T-cell (primary cell): ENCODE data around the gene CLSTN2. TPM values are rescaled to one million over a fixed set of nuclear protein-coding genes. Genes with fewer than 3 reads are reported as not detected.

ENCODE experiments used
- ATAC-seq, 4 experiments: fragments of 200-7000 bp in 3 of 4; fragments of 150-1000 bp in 1 of 4; cut with Tn5 transposase; replicated peaks in 1 of 4; 1 replicate in 3 of 4; 2 replicates in 1 of 4; pipeline ENCODE4 v1.10.0; 2021; ENCODE audit warnings: moderate library complexity in 3 of 4, mild to moderate bottlenecking in 2 of 4, moderate number of reproducible peaks in 1 of 4
- CTCF ChIA-PET, 2 donors: fragments of 300-600 bp; sonication (Branson Sonifier 250); formaldehyde crosslinking; loops; one replicate each; lab custom pipeline; 2022; ENCODE audit warnings: antibody characterized with exemption in 2 of 2; lab: Charles Lee
- POLR2A ChIA-PET, 2 donors: fragments of 300-600 bp; sonication (Branson Sonifier 250); formaldehyde crosslinking; loops; one replicate each; lab custom pipeline; 2022; ENCODE audit warnings: antibody characterized with exemption in 2 of 2; lab: Charles Lee
- DNase-seq, 35 experiments: peaks; one replicate each; pipeline versions ENCODE4 v3.0.0 to v3.0.0-alpha.2; 2013 to 2023
- H3K27ac ChIP-seq: one replicate; pipeline ENCODE4 v1.5.1; 2013; ENCODE audit warnings: low read length
- H3K27me3 ChIP-seq, 2 experiments: replicated peaks in 1 of 2; 1 replicate in 1 of 2; 2 replicates in 1 of 2; pipeline versions ENCODE4 v1.6.1 to v1.7.0; 2013; ENCODE audit warnings: low read length in 1 of 2, mixed read lengths in 1 of 2; ENCODE audit not compliant: control insufficient read depth in 2 of 2, insufficient read depth in 2 of 2; ENCODE audit errors: extremely low read depth in 1 of 2
- H3K36me3 ChIP-seq, 2 donors: 1 replicate in 1 of 2; 2 replicates in 1 of 2; pipeline versions ENCODE4 v1.6.1 to v1.7.0; 2013; ENCODE audit warnings: low read length in 1 of 2; ENCODE audit not compliant: control insufficient read depth in 2 of 2, insufficient read depth in 1 of 2; ENCODE audit errors: extremely low read depth in 1 of 2
- H3K4me1 ChIP-seq, 2 experiments: 1 replicate in 1 of 2; 2 replicates in 1 of 2; pipeline versions ENCODE4 v1.6.1 to v1.7.0; 2013; ENCODE audit warnings: low read length in 2 of 2, mixed read lengths in 1 of 2; ENCODE audit not compliant: insufficient read depth in 2 of 2, control insufficient read depth in 1 of 2; ENCODE audit errors: extremely low read depth in 1 of 2
- H3K4me3 ChIP-seq, 2 donors: 1 replicate in 1 of 2; 2 replicates in 1 of 2; pipeline versions ENCODE4 v1.5.1 to v1.7.0; 2013; ENCODE audit warnings: mild to moderate bottlenecking in 2 of 2, low read length in 1 of 2, moderate library complexity in 1 of 2; ENCODE audit not compliant: control insufficient read depth in 1 of 2; ENCODE audit errors: extremely low read depth in 1 of 2
- H3K9me3 ChIP-seq: 2 replicates; pipeline ENCODE4 v1.7.0; 2013
- H3K27ac Mint-ChIP-seq, 2 donors: one replicate each; pipeline ENCODE4 v1.8.0; 2020 to 2021; ENCODE audit warnings: mild to moderate bottlenecking in 2 of 2, mixed read lengths in 2 of 2
- H3K27me3 Mint-ChIP-seq, 2 donors: one replicate each; pipeline ENCODE4 v1.8.0; 2021 to 2022; ENCODE audit warnings: mixed read lengths in 2 of 2
- H3K36me3 Mint-ChIP-seq: one replicate; pipeline ENCODE4 v1.8.0; 2021; ENCODE audit warnings: mixed read lengths
- H3K4me1 Mint-ChIP-seq, 3 donors: one replicate each; pipeline ENCODE4 v1.8.0; 2020 to 2022; ENCODE audit warnings: mixed read lengths in 3 of 3, mild to moderate bottlenecking in 1 of 3
- H3K4me3 Mint-ChIP-seq, 3 donors: one replicate each; pipeline ENCODE4 v1.8.0; 2020 to 2022; ENCODE audit warnings: mild to moderate bottlenecking in 3 of 3, mixed read lengths in 3 of 3, moderate library complexity in 3 of 3
- H3K9me3 Mint-ChIP-seq, 3 donors: one replicate each; pipeline ENCODE4 v1.8.0; 2020 to 2022; ENCODE audit warnings: mixed read lengths in 3 of 3
- WGBS: methylation state at CpG from one replicate; pipeline ENCODE4 v1.1.5; 2013; ENCODE audit warnings: missing lambda C conversion rate; ENCODE audit not compliant: insufficient coverage; 5-methylcytosine and 5-hydroxymethylcytosine counted together
- total RNA-seq, 35 experiments: library from RNA in 6 of 35; stranded (reverse) in 6 of 35; fragments of 120-200 nt in 1 of 35; gene quantifications; one replicate each; pipeline versions ENCODE4 v1.2.1 to v1.2.4 and lab custom pipeline; 2013 to 2026

The CLSTN2 gene
- total RNA-seq, 5 donors from 2014 or later (not counting 1 experiment from before 2014, with no cell fraction given) = under 0.01 to 0.12 (median 0.03) TPM; not detected in 2

GRCh38 chr3:140166861-140167599 lies 232.0 kb downstream of the CLSTN2 start:
- Histone ChIP-seq H3K36me3 (no peaks in the 10 kb centered on the region), H3K4me3 (no peak overlapping the region), H3K27me3 (no peaks in the 10 kb centered on the region), H3K4me1 (no peaks in the 10 kb centered on the region), H3K27ac (no peak overlapping the region), H3K9me3 (no peaks in the 10 kb centered on the region)
- Mint-ChIP-seq H3K4me1 (no peaks in the 10 kb centered on the region), H3K4me3 (no peak overlapping the region), H3K36me3 (no peaks in the 10 kb centered on the region), H3K27me3 (peaks cover 2 to 10% of the 10 kb centered on the region in 2 donors), H3K27ac (no peak overlapping the region), H3K9me3 (peaks cover 0 to 11% (median 0%) of the 10 kb centered on the region in 3 donors)
- ChIA-PET POLR2A (no interaction called here), CTCF (no interaction called here)
- ATAC-seq (no peak), DNase-seq (no peak)
- WGBS = 86% methylated on average over 1 of the region's 5 CpGs

DNA sequence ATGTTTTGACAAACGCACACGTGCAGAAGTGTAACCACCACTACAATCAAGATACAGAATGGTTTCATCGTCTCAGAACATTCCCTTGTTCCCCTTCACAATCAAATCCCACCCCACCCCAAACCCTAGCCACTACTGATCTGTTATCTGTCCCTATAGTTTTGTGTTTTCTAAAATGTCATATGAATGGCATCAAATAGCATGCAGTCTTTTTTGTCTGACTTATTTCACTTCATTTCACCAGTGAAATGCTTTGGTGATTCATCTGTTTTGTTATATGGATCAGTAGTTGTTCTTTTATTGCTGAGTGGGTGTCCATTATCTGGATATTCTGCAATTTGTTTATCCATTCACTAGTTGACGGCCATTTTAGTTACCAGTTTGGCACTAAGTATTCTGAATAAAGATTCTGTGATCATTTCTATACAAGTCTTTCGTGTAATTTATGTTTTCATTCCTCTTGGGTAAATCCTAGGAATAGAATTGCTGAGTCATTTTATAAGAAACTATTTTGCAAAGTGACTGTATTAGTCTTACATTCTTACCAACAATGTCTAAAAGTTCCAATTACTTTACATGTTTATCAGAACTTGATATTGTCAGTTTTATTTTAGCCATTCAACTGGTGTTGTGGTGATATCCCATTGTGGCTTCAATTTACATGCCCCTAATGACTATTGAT lies 232.8 kb downstream of the CLSTN2 start:
- WGBS = 100% methylated on average over 1 of the region's 5 CpGs
- Histone ChIP-seq H3K36me3 (no peaks in the 10 kb centered on the region), H3K4me3 (no peak overlapping the region), H3K9me3 (no peaks in the 10 kb centered on the region), H3K4me1 (no peaks in the 10 kb centered on the region), H3K27me3 (no peaks in the 10 kb centered on the region), H3K27ac (no peak overlapping the region)
- no peaks in the 10 kb centered on the region for H3K4me1 Mint-ChIP-seq
- DNase-seq = no peak
- no peak overlapping the region for H3K4me3 Mint-ChIP-seq
- peaks cover 0 to 15% (median 0%) of the 10 kb centered on the region in 3 donors for H3K9me3 Mint-ChIP-seq
- H3K27ac Mint-ChIP-seq = no peak overlapping the region
- POLR2A ChIA-PET = no interaction called here
- ATAC-seq = no peak
- CTCF ChIA-PET = no interaction called here
- peaks cover 2 to 4% of the 10 kb centered on the region in 2 donors for H3K27me3 Mint-ChIP-seq
- no peaks in the 10 kb centered on the region for H3K36me3 Mint-ChIP-seq

GRCh38 chr3:140170612-140171011 lies 235.6 kb downstream of the CLSTN2 start:
- no peaks in the 10 kb centered on the region for H3K9me3 ChIP-seq
- H3K4me3 Mint-ChIP-seq = no peak overlapping the region
- ATAC-seq (no peak), DNase-seq (no peak)
- no peaks in the 10 kb centered on the region for H3K4me1 Mint-ChIP-seq
- H3K27me3 Mint-ChIP-seq = peaks cover 0 to 2% of the 10 kb centered on the region in 2 donors
- H3K36me3 Mint-ChIP-seq = no peaks in the 10 kb centered on the region
- no peak overlapping the region for H3K27ac Mint-ChIP-seq
- peaks cover 0 to 11% (median 0%) of the 10 kb centered on the region in 3 donors for H3K9me3 Mint-ChIP-seq
- H3K4me1 ChIP-seq = no peaks in the 10 kb centered on the region
- CTCF ChIA-PET = no interaction called here
- H3K27me3 ChIP-seq = no peaks in the 10 kb centered on the region
- H3K27ac ChIP-seq = no peak overlapping the region
- no peak overlapping the region for H3K4me3 ChIP-seq
- POLR2A ChIA-PET = interaction anchor here in 1 of 2 donors (0.5 kb wide), 1 partner anchor 9 kb away, joined by 5 read pairs; no protein-coding TSS in a partner anchor
- 14% methylated on average over 1 of the region's 1 CpG for WGBS
- H3K36me3 ChIP-seq = no peaks in the 10 kb centered on the region

DNA sequence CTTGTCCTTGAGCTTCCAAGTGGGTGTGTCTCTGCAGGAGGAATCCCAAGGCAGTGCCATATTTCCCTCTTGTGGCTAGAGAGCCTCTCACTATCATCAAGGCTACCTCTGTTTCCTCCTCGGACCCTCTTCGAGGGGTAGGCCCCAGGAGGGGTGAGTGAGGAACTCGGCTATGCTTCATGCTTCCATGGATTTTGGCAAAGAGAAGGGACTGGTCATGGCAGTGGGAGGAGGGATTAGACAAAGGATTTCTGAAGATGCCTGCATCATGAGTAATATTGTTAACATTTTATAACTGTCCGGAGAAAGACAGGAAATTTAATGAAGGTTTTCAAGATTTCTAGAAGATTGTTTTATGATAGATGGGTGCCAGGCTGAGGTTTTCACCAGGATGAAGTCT lies 241.5 kb downstream of the CLSTN2 start:
- H3K4me1 Mint-ChIP-seq = no peaks in the 10 kb centered on the region
- H3K27me3 Mint-ChIP-seq = no peaks in the 10 kb centered on the region
- no peak overlapping the region for H3K27ac Mint-ChIP-seq
- H3K36me3 Mint-ChIP-seq = no peaks in the 10 kb centered on the region
- ChIA-PET CTCF (no interaction called here), POLR2A (no interaction called here)
- Histone ChIP-seq H3K4me3 (no peak overlapping the region), H3K27me3 (no peaks in the 10 kb centered on the region), H3K27ac (no peak overlapping the region), H3K9me3 (no peaks in the 10 kb centered on the region), H3K4me1 (no peaks in the 10 kb centered on the region), H3K36me3 (no peaks in the 10 kb centered on the region)
- H3K4me3 Mint-ChIP-seq = no peak overlapping the region
- WGBS = 100% methylated on average over 1 of the region's 4 CpGs
- ATAC-seq = no peak
- H3K9me3 Mint-ChIP-seq = peaks cover 0 to 8% (median 0%) of the 10 kb centered on the region in 3 donors
- DNase-seq = no peak

GRCh38 chr3:140177943-140178342 lies 243.0 kb downstream of the CLSTN2 start:
- ATAC-seq (no peak), DNase-seq (no peak)
- Mint-ChIP-seq H3K27me3 (peaks cover 0 to 3% of the 10 kb centered on the region in 2 donors), H3K9me3 (peaks cover 0 to 7% (median 0%) of the 10 kb centered on the region in 3 donors), H3K4me1 (no peaks in the 10 kb centered on the region), H3K4me3 (no peak overlapping the region), H3K27ac (no peak overlapping the region), H3K36me3 (no peaks in the 10 kb centered on the region)
- POLR2A ChIA-PET = no interaction called here
- no CpG with 5 or more reads among the region's 3 CpGs for WGBS
- H3K4me3 ChIP-seq = no peak overlapping the region
- no peaks in the 10 kb centered on the region for H3K36me3 ChIP-seq
- no peak overlapping the region for H3K27ac ChIP-seq
- H3K4me1 ChIP-seq = no peaks in the 10 kb centered on the region
- CTCF ChIA-PET = no interaction called here
- no peaks in the 10 kb centered on the region for H3K9me3 ChIP-seq
- H3K27me3 ChIP-seq = no peaks in the 10 kb centered on the region

GRCh38 chr3:140178482-140178881 lies 243.5 kb downstream of the CLSTN2 start:
- Histone ChIP-seq H3K36me3 (no peaks in the 10 kb centered on the region), H3K27me3 (no peaks in the 10 kb centered on the region), H3K9me3 (no peaks in the 10 kb centered on the region), H3K4me1 (no peaks in the 10 kb centered on the region), H3K27ac (no peak overlapping the region), H3K4me3 (no peak overlapping the region)
- DNase-seq (no peak), ATAC-seq (no peak)
- CTCF ChIA-PET = no interaction called here
- Mint-ChIP-seq H3K4me3 (no peak overlapping the region), H3K9me3 (peaks cover 0 to 7% (median 0%) of the 10 kb centered on the region in 3 donors), H3K27ac (no peak overlapping the region), H3K27me3 (peaks cover 0 to 3% of the 10 kb centered on the region in 2 donors), H3K4me1 (no peaks in the 10 kb centered on the region), H3K36me3 (no peaks in the 10 kb centered on the region)
- WGBS = 61% methylated on average over 3 of the region's 5 CpGs
- POLR2A ChIA-PET = no interaction called here
